ENCODE data around the gene CCDC6.

GRCh38 chr10:59942556-59942955 lies 36.2 kb upstream of the CCDC6 start:
- no peak for TF ChIP-seq CTCF (IDR thresholded peaks at IDR 0.05)
- no peak for TF ChIP-seq POLR2A (IDR thresholded peaks at IDR 0.05)

Data from testis (tissue), 2 donors.